ENCODE data around the gene C1QTNF5. TPM values are rescaled to one million over a fixed set of nuclear protein-coding genes. Genes with fewer than 3 reads are reported as not detected.

C1QTNF5 gene
- total RNA-seq, 4 donors from 2014 or later: 13.0 to 46.4 (median 27.8) TPM

DNA sequence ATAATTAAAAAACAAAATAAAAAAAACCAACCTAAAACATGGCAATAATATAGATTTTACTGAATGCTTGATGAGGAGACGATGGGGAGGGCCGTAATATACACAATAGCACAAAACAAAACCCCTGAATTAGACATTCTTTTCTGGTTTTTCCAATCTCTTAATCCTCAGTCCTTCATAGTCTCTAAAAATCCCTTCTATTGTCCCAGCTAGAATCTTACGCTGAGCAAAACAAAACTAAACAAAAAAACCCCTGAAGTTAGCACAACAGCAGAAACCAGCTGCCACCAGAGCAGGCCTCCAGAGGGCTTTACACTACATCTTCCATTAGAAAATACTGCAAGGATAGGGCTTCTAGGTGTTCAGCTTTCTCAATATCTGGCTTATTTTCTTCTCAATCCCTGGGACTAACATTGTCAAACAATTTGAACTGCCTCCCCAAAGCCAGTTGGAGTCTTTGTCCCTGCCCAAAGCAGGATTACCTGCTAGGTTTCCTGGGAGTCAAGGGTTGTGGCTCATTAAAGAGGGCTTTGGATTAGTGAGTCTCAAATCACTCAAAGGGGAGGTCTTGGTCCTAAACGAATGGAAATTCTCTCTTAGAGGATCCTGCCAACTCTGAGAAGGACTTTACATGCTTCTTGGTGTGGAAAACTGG, 8.4 kb downstream of the C1QTNF5 start:
- H3K27ac ChIP-seq: no peak overlapping the region
- intact Hi-C loops (cut with DNase I): no loop called here
- no peak overlapping the region for H3K4me3 ChIP-seq (replicated peaks in 1 of 3)
- no peak for DNase-seq
- peaks cover 10% of the 10 kb centered on the region in 2 donors for H3K4me1 ChIP-seq
- H3K9me3 ChIP-seq: no peaks in the 10 kb centered on the region
- no peaks in the 10 kb centered on the region for H3K27me3 ChIP-seq
- no peaks in the 10 kb centered on the region for H3K36me3 ChIP-seq
- WGBS, 2 donors: 74 to 77% methylated on average over 4 of the region's 4 CpGs
- TF ChIP-seq, protein P1, sequence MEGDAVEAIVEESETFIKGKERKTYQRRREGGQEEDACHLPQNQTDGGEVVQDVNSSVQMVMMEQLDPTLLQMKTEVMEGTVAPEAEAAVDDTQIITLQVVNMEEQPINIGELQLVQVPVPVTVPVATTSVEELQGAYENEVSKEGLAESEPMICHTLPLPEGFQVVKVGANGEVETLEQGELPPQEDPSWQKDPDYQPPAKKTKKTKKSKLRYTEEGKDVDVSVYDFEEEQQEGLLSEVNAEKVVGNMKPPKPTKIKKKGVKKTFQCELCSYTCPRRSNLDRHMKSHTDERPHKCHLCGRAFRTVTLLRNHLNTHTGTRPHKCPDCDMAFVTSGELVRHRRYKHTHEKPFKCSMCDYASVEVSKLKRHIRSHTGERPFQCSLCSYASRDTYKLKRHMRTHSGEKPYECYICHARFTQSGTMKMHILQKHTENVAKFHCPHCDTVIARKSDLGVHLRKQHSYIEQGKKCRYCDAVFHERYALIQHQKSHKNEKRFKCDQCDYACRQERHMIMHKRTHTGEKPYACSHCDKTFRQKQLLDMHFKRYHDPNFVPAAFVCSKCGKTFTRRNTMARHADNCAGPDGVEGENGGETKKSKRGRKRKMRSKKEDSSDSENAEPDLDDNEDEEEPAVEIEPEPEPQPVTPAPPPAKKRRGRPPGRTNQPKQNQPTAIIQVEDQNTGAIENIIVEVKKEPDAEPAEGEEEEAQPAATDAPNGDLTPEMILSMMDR (IDR thresholded peaks at IDR 0.05): no peak

- intact Hi-C loops (cut with DNase I): no loop called here
- WGBS, 2 donors: 68 to 74% methylated on average over 1 of the region's 1 CpG
- DNase-seq: no peak
- H3K36me3 ChIP-seq: no peaks in the 10 kb centered on the region
- H3K4me3 ChIP-seq (replicated peaks in 1 of 3): no peak overlapping the region
- TF ChIP-seq POLR2A (IDR thresholded peaks at IDR 0.05): no peak
- TF ChIP-seq, protein P1 (IDR thresholded peaks at IDR 0.05): no peak
- H3K27me3 ChIP-seq: no peaks in the 10 kb centered on the region
- H3K9me3 ChIP-seq: no peaks in the 10 kb centered on the region
- H3K4me1 ChIP-seq: peaks cover 5% of the 10 kb centered on the region in 2 donors
- H3K27ac ChIP-seq: no peak overlapping the region
Observed at GRCh38 chr11:119330237-119330636, 10.4 kb downstream of the C1QTNF5 start.

DNA sequence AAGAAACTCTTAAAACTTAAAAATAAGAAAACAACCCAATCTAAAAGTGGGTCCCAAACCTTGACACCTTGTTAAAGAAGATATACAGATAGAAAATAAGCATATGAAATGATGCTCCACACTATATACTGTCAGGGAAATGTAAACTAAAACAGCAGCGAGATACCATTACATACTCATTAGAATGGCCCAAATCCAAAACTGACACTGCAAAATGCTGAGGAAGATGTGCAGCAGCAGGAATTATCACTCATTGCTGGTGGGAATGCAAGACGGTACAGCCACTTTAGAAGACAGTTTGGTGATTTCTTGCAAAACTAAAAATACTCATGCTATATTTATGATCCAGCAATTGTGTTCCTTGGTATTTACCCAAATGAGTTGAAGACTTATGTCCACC, 11.4 kb downstream of the C1QTNF5 start:
- intact Hi-C loops (cut with DNase I): loop anchor here (10.0 kb wide), 1 partner anchor 125 kb away; the partner anchor contains the start of gene CBL
- Histone ChIP-seq H3K4me3 (replicated peaks in 1 of 3) (no peak overlapping the region), H3K4me1 (no peaks in the 10 kb centered on the region), H3K36me3 (no peaks in the 10 kb centered on the region), H3K27me3 (no peaks in the 10 kb centered on the region), H3K9me3 (no peaks in the 10 kb centered on the region), H3K27ac (no peak overlapping the region)
- 73 to 79% methylated on average over 2 of the region's 2 CpGs for WGBS, 2 donors
- TF ChIP-seq, protein P1 (IDR thresholded peaks at IDR 0.05): no peak
- no peak for TF ChIP-seq POLR2A (IDR thresholded peaks at IDR 0.05)
- no peak for DNase-seq

DNA sequence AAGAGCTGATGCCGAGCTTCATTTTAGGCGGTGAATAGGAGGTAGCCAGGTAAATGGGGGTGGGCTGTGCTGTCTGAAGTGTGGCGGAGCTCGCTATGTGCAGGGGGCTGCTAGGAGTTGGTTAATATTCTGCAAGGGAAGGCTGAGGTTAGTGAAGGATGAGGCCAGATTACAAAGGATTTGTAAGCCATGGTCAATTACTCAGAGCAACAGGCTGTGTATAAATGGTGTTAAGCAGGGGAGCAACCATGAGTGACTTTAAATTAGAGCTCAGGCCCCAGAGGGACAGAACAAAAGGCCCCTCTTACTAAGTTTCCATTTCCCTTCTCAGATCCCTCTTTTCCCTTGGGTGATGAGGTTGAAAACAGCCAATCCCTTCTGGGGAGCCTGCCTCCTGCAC, 16.5 kb downstream of the C1QTNF5 start:
- Histone ChIP-seq H3K27me3 (peaks cover 8% of the 10 kb centered on the region), H3K4me1 (peaks cover 15 to 24% of the 10 kb centered on the region in 2 donors), H3K27ac (no peak overlapping the region), H3K4me3 (replicated peaks in 1 of 3) (no peak overlapping the region), H3K36me3 (no peaks in the 10 kb centered on the region), H3K9me3 (no peaks in the 10 kb centered on the region)
- TF ChIP-seq POLR2A (IDR thresholded peaks at IDR 0.05): no peak
- TF ChIP-seq, protein P1 (IDR thresholded peaks at IDR 0.05): no peak
- intact Hi-C loops (cut with DNase I): loop anchor here (10.0 kb wide), 1 partner anchor 119 kb away; the partner anchor contains the start of gene CBL
- WGBS, 2 donors: 67 to 71% methylated on average over 4 of the region's 4 CpGs
- DNase-seq: no peak

DNA sequence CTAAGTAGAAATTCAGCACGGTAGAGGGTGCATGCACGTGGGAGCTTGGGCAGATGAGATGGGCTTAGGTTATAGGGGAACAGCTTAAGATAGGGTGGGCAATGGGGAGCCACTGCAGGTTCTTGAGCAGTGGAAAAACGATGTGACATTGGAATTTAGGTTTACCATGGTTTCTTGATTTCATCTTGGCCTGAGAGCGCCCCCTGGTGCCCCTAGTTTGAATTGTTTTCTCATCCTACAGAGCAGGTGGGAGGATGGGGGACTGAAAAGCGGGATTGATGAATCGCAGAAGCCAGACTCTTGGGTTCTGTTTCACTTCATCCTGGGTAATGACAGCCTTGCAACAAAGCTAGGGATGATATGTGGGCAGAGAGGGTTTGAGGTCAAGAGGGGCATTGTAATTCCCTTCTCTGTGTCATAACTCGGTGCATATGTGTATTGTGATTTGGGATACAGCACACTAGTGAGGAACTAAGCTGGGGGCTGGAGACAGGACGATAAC, 17.1 kb downstream of the C1QTNF5 start:
- intact Hi-C loops (cut with DNase I): loop anchor here (10.0 kb wide), 1 partner anchor 119 kb away; the partner anchor contains the start of gene CBL
- TF ChIP-seq, protein P1 (IDR thresholded peaks at IDR 0.05): peak; percentile 48 to 66 (median 61)
- no peak for TF ChIP-seq POLR2A (IDR thresholded peaks at IDR 0.05)
- peaks cover 15 to 27% of the 10 kb centered on the region in 2 donors for H3K4me1 ChIP-seq
- H3K27me3 ChIP-seq: peaks cover 8% of the 10 kb centered on the region
- peak; percentile 58 to 70 for DNase-seq
- no peak overlapping the region for H3K4me3 ChIP-seq (replicated peaks in 1 of 3)
- H3K9me3 ChIP-seq: no peaks in the 10 kb centered on the region
- H3K36me3 ChIP-seq: no peaks in the 10 kb centered on the region
- 17 to 28% methylated on average over 8 of the region's 8 CpGs for WGBS, 2 donors
- no peak overlapping the region for H3K27ac ChIP-seq
